Lower leg skin (tissue), 3 donors: ENCODE data around the gene KRTAP3-2.

ENCODE experiments used
- POLR2A ChIP-seq, 2 donors: fragments of 450-650 bp; IDR thresholded peaks; one replicate each; pipeline ENCODE4 v1.6.1; 2016 to 2017; ENCODE audit warnings: antibody characterized with exemption in 2 of 2, mild to moderate bottlenecking in 1 of 2, moderate library complexity in 1 of 2
- TF ChIP-seq, protein P1 (sequence below), 3 donors: fragments of 450-650 bp; IDR thresholded peaks; one replicate each; pipeline ENCODE4 v1.5.1; 2016; ENCODE audit warnings: antibody characterized with exemption in 3 of 3, mild to moderate bottlenecking in 3 of 3, moderate library complexity in 2 of 3

DNA sequence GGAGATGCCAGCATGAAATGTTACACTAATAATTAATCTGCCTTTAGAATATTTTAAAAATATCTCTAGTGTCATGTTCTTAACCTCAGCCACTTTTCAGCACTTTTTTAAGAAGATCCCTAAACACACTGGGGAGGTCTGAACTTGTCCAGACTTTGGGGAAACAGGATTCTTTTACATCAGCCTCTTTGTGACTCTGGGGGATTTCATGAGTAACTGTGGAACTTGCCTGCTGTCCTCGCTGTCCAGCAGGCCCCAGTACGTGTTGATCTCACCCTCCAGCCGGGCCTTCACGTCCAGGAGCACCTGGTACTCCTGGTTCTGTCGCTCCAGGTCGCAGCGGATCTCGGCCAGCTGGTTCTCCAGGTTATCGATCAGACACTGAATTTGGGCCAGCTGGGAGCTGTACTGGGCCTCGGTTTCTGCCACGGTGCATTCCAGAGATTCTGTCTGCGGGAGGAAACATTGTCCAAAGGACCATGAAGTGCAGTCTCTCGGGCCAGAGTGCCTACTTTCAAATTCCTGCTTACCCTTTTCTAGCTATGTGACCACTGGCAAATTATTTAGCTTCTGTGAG, 21.0 kb downstream of the KRTAP3-2 start:
- no peak for TF ChIP-seq POLR2A (IDR thresholded peaks at IDR 0.05)
- TF ChIP-seq, protein P1, sequence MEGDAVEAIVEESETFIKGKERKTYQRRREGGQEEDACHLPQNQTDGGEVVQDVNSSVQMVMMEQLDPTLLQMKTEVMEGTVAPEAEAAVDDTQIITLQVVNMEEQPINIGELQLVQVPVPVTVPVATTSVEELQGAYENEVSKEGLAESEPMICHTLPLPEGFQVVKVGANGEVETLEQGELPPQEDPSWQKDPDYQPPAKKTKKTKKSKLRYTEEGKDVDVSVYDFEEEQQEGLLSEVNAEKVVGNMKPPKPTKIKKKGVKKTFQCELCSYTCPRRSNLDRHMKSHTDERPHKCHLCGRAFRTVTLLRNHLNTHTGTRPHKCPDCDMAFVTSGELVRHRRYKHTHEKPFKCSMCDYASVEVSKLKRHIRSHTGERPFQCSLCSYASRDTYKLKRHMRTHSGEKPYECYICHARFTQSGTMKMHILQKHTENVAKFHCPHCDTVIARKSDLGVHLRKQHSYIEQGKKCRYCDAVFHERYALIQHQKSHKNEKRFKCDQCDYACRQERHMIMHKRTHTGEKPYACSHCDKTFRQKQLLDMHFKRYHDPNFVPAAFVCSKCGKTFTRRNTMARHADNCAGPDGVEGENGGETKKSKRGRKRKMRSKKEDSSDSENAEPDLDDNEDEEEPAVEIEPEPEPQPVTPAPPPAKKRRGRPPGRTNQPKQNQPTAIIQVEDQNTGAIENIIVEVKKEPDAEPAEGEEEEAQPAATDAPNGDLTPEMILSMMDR (IDR thresholded peaks at IDR 0.05) = no peak
